Peyer's patch (tissue), 4 donors: Measurements from ENCODE around the gene MAD2L1. TPM values are rescaled to one million over a fixed set of nuclear protein-coding genes. Genes with fewer than 3 reads are reported as not detected.

Experiments used
- DNase-seq, 3 donors: peaks; one replicate each; pipeline ENCODE4 v3.0.0-alpha.2; 2017 to 2019
- H3K27ac ChIP-seq, 4 donors: fragments of 200-600 bp; sonication (generic); one replicate each; pipeline ENCODE4 v1.5.1; 2016 to 2019
- H3K27me3 ChIP-seq, 2 donors: fragments of 200-600 bp; sonication (generic); one replicate each; pipeline ENCODE4 v1.5.1; 2019
- H3K36me3 ChIP-seq, 3 donors: fragments of 200-600 bp; sonication (generic); one replicate each; pipeline ENCODE4 v1.5.1; 2016 to 2019
- H3K4me1 ChIP-seq, 4 donors: fragments of 200-600 bp; sonication (generic); one replicate each; pipeline ENCODE4 v1.5.1; 2016 to 2019
- H3K4me3 ChIP-seq, 4 donors: fragments of 200-600 bp; sonication (generic); 1 replicate in 3 of 4; 2 replicates in 1 of 4; pipeline ENCODE4 v1.5.1; 2016 to 2019; ENCODE audit warnings: mild to moderate bottlenecking in 1 of 4
- H3K9me3 ChIP-seq, 4 donors: fragments of 200-600 bp; sonication (generic); one replicate each; pipeline ENCODE4 v1.5.1; 2016 to 2019; ENCODE audit warnings: mild to moderate bottlenecking in 1 of 4
- CTCF ChIP-seq, 6 experiments: fragments of 450-650 bp in 4 of 6; fragments of 200-600 bp in 2 of 6; sonication (generic) in 1 of 6; IDR thresholded peaks; one replicate each; pipeline ENCODE4 v1.5.1; 2017 to 2019; ENCODE audit warnings: antibody characterized with exemption in 6 of 6, mild to moderate bottlenecking in 3 of 6, moderate library complexity in 1 of 6
- POLR2A ChIP-seq, 2 donors: fragments of 450-650 bp; IDR thresholded peaks; one replicate each; pipeline ENCODE4 v1.5.1; 2017; ENCODE audit warnings: antibody characterized with exemption in 2 of 2, mild to moderate bottlenecking in 2 of 2, moderate library complexity in 2 of 2
- total RNA-seq, 4 donors: library from RNA; depleted of rRNA; stranded (reverse); fragments of >200 nt; gene quantifications; one replicate each; pipeline ENCODE4 v1.1.0, GENCODE V29; 2016

The MAD2L1 gene
- total RNA-seq, 4 donors from 2014 or later, result 0.83 to 6.7 (median 1.1) TPM

GRCh38 chr4:120010646-120011045, 56.0 kb downstream of the MAD2L1 start:
- H3K27ac ChIP-seq, result no peak overlapping the region
- TF ChIP-seq CTCF (IDR thresholded peaks at IDR 0.05) (no peak), POLR2A (IDR thresholded peaks at IDR 0.05) (no peak)
- no peaks in the 10 kb centered on the region for H3K9me3 ChIP-seq
- no peak overlapping the region for H3K4me3 ChIP-seq
- no peak for DNase-seq
- no peaks in the 10 kb centered on the region for H3K4me1 ChIP-seq
- H3K27me3 ChIP-seq, result no peaks in the 10 kb centered on the region
- H3K36me3 ChIP-seq, result no peaks in the 10 kb centered on the region

DNA sequence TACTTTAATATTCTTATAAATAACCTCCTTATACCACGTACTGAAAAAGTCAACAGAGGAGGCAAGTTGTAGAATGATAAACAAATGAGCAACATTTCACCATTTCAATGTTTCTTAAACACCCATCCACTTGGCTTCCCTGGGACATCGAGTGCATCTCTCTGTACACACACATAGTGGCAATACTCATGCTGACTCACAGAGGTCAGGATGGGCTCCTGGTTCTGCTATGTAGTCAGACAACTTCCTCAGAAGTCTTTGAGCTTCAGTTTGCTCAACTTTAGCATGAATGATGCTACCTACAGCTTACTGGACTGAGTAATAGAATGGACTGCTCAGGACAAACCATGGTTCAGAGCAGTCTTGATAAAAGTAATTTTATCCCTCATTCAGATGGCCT, 56.9 kb downstream of the MAD2L1 start:
- DNase-seq, result no peak
- H3K9me3 ChIP-seq, result no peaks in the 10 kb centered on the region
- no peaks in the 10 kb centered on the region for H3K4me1 ChIP-seq
- no peaks in the 10 kb centered on the region for H3K27me3 ChIP-seq
- TF ChIP-seq CTCF (IDR thresholded peaks at IDR 0.05) (no peak), POLR2A (IDR thresholded peaks at IDR 0.05) (no peak)
- H3K36me3 ChIP-seq, result no peaks in the 10 kb centered on the region
- no peak overlapping the region for H3K27ac ChIP-seq
- no peak overlapping the region for H3K4me3 ChIP-seq

GRCh38 chr4:120008957-120009356, 57.7 kb downstream of the MAD2L1 start:
- Histone ChIP-seq H3K27me3 (no peaks in the 10 kb centered on the region), H3K4me1 (no peaks in the 10 kb centered on the region), H3K36me3 (no peaks in the 10 kb centered on the region), H3K9me3 (no peaks in the 10 kb centered on the region), H3K4me3 (no peak overlapping the region), H3K27ac (no peak overlapping the region)
- no peak for DNase-seq
- TF ChIP-seq CTCF (IDR thresholded peaks at IDR 0.05) (no peak), POLR2A (IDR thresholded peaks at IDR 0.05) (no peak)

DNA sequence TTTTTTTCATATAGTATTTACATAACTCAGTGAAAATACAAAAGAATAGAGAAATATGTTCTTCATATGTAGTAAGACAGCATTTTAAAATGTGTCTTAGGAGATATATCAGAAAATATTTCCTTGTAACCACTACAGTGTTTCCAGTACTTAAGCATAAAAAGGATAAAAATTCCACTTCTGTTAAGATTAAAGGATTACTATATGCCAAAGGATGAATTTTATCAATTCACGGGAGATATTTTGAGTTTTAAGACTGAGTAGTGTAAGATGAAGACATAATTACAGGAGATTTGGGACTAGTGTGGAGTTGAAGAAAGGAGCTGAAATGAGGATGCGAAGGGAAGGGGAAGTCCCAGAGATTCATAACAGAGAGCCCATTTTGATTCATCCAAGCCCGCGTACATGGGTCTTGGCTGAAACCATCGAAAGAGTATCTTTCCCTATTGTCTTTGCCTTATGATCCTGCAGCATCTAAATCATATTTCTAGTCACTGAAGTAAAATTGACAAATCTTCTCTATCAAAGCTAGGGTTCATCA, 58.7 kb downstream of the MAD2L1 start:
- Histone ChIP-seq H3K4me1 (no peaks in the 10 kb centered on the region), H3K27ac (no peak overlapping the region), H3K36me3 (no peaks in the 10 kb centered on the region), H3K27me3 (no peaks in the 10 kb centered on the region), H3K9me3 (no peaks in the 10 kb centered on the region), H3K4me3 (no peak overlapping the region)
- TF ChIP-seq POLR2A (IDR thresholded peaks at IDR 0.05) (no peak), CTCF (IDR thresholded peaks at IDR 0.05) (no peak)
- no peak for DNase-seq

GRCh38 chr4:120007191-120007871, 59.3 kb downstream of the MAD2L1 start:
- TF ChIP-seq POLR2A (IDR thresholded peaks at IDR 0.05) (no peak), CTCF (IDR thresholded peaks at IDR 0.05) (no peak)
- no peak for DNase-seq
- Histone ChIP-seq H3K4me3 (no peak overlapping the region), H3K27ac (no peak overlapping the region), H3K4me1 (no peaks in the 10 kb centered on the region), H3K9me3 (no peaks in the 10 kb centered on the region), H3K27me3 (no peaks in the 10 kb centered on the region), H3K36me3 (no peaks in the 10 kb centered on the region)
